Measurements from ENCODE around the gene PMS1. TPM values are rescaled to one million over a fixed set of nuclear protein-coding genes. Genes with fewer than 3 reads are reported as not detected.

The PMS1 gene
- total RNA-seq, 3 donors from 2014 or later (not counting 1 experiment from before 2014, with no cell fraction given), result 28.9 to 32.3 (median 29.1) TPM

- H3K27ac ChIP-seq (ENCODE audit: low read length), result no peak overlapping the region
- intact Hi-C loops (cut with micrococcal nuclease), result no loop called here
- H3K9me3 Mint-ChIP-seq, result no peaks in the 10 kb centered on the region
- peaks cover 9% of the 10 kb centered on the region for H3K36me3 Mint-ChIP-seq
- DNase-seq (no peak), ATAC-seq (no peak)
- H3K4me1 ChIP-seq (ENCODE audit: control insufficient read depth, insufficient read depth, low read length), result no peaks in the 10 kb centered on the region
- no peak overlapping the region for H3K4me3 Mint-ChIP-seq
- no peaks in the 10 kb centered on the region for H3K27me3 Mint-ChIP-seq (ENCODE audit: low read depth in 2 of 2)
- no peaks in the 10 kb centered on the region for H3K9me3 ChIP-seq (ENCODE audit: control insufficient read depth, insufficient read depth, low read length)
- WGBS (ENCODE audit: insufficient coverage), result 67% methylated on average over 1 of the region's 1 CpG
- H3K4me3 ChIP-seq (ENCODE audit: low read length), result no peak overlapping the region
- no peaks in the 10 kb centered on the region for H3K4me1 Mint-ChIP-seq
- H3K27ac Mint-ChIP-seq, result no peak overlapping the region
- H3K27me3 ChIP-seq (ENCODE audit: control insufficient read depth, insufficient read depth, low read length), result no peaks in the 10 kb centered on the region
- TF ChIP-seq, protein P1, sequence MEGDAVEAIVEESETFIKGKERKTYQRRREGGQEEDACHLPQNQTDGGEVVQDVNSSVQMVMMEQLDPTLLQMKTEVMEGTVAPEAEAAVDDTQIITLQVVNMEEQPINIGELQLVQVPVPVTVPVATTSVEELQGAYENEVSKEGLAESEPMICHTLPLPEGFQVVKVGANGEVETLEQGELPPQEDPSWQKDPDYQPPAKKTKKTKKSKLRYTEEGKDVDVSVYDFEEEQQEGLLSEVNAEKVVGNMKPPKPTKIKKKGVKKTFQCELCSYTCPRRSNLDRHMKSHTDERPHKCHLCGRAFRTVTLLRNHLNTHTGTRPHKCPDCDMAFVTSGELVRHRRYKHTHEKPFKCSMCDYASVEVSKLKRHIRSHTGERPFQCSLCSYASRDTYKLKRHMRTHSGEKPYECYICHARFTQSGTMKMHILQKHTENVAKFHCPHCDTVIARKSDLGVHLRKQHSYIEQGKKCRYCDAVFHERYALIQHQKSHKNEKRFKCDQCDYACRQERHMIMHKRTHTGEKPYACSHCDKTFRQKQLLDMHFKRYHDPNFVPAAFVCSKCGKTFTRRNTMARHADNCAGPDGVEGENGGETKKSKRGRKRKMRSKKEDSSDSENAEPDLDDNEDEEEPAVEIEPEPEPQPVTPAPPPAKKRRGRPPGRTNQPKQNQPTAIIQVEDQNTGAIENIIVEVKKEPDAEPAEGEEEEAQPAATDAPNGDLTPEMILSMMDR (IDR thresholded peaks at IDR 0.05), result no peak
- H3K36me3 ChIP-seq (ENCODE audit: control insufficient read depth, insufficient read depth, low read length), result peaks cover 17% of the 10 kb centered on the region
These were observed 81.6 kb downstream of the PMS1 start for GRCh38 chr2:189865826-189866225.

DNA sequence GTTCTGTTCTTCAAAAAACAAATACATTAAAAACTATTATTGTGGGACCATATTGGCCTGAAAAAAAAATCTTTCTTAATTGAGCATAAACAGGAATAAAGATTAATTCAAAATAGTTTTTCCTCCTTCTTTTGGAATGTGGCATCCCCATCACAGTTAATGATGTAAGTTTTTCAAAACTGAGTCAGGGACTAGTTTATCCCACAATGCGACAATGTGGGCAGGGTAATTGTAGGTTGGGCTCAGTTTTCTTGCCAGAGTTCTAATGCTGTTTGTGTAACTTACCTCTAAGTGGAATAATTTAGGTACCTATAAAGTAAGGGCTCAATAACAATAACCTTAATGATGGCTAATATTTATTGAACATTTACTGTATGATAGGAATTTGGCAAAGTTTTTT lies 82.0 kb downstream of the PMS1 start:
- H3K36me3 ChIP-seq (ENCODE audit: control insufficient read depth, insufficient read depth, low read length), result peaks cover 17% of the 10 kb centered on the region
- DNase-seq (no peak), ATAC-seq (no peak)
- no peaks in the 10 kb centered on the region for H3K4me1 ChIP-seq (ENCODE audit: control insufficient read depth, insufficient read depth, low read length)
- Mint-ChIP-seq H3K9me3 (no peaks in the 10 kb centered on the region), H3K27me3 (ENCODE audit: low read depth in 2 of 2) (no peaks in the 10 kb centered on the region), H3K36me3 (peaks cover 9% of the 10 kb centered on the region), H3K4me3 (no peak overlapping the region), H3K4me1 (no peaks in the 10 kb centered on the region), H3K27ac (no peak overlapping the region)
- no peaks in the 10 kb centered on the region for H3K9me3 ChIP-seq (ENCODE audit: control insufficient read depth, insufficient read depth, low read length)
- TF ChIP-seq, protein P1 (IDR thresholded peaks at IDR 0.05), result no peak
- intact Hi-C loops (cut with micrococcal nuclease), result no loop called here
- no peaks in the 10 kb centered on the region for H3K27me3 ChIP-seq (ENCODE audit: control insufficient read depth, insufficient read depth, low read length)
- no peak overlapping the region for H3K4me3 ChIP-seq (ENCODE audit: low read length)
- WGBS (ENCODE audit: insufficient coverage), result 91% methylated on average over 1 of the region's 1 CpG
- no peak overlapping the region for H3K27ac ChIP-seq (ENCODE audit: low read length)

- ATAC-seq, result no peak
- H3K4me1 Mint-ChIP-seq, result no peaks in the 10 kb centered on the region
- no peak overlapping the region for H3K4me3 ChIP-seq (ENCODE audit: low read length)
- TF ChIP-seq, protein P1 (IDR thresholded peaks at IDR 0.05), result no peak
- DNase-seq, result no peak
- no peaks in the 10 kb centered on the region for H3K9me3 Mint-ChIP-seq
- H3K27ac ChIP-seq (ENCODE audit: low read length), result no peak overlapping the region
- H3K36me3 ChIP-seq (ENCODE audit: control insufficient read depth, insufficient read depth, low read length), result peaks cover 12% of the 10 kb centered on the region
- no peaks in the 10 kb centered on the region for H3K36me3 Mint-ChIP-seq
- no peak overlapping the region for H3K4me3 Mint-ChIP-seq
- H3K27me3 ChIP-seq (ENCODE audit: control insufficient read depth, insufficient read depth, low read length), result no peaks in the 10 kb centered on the region
- H3K27me3 Mint-ChIP-seq (ENCODE audit: low read depth in 2 of 2), result no peaks in the 10 kb centered on the region
- no peaks in the 10 kb centered on the region for H3K4me1 ChIP-seq (ENCODE audit: control insufficient read depth, insufficient read depth, low read length)
- no peak overlapping the region for H3K27ac Mint-ChIP-seq
- intact Hi-C loops (cut with micrococcal nuclease), result no loop called here
- H3K9me3 ChIP-seq (ENCODE audit: control insufficient read depth, insufficient read depth, low read length), result no peaks in the 10 kb centered on the region
These were observed 84.6 kb downstream of the PMS1 start for GRCh38 chr2:189868896-189869295.

DNA sequence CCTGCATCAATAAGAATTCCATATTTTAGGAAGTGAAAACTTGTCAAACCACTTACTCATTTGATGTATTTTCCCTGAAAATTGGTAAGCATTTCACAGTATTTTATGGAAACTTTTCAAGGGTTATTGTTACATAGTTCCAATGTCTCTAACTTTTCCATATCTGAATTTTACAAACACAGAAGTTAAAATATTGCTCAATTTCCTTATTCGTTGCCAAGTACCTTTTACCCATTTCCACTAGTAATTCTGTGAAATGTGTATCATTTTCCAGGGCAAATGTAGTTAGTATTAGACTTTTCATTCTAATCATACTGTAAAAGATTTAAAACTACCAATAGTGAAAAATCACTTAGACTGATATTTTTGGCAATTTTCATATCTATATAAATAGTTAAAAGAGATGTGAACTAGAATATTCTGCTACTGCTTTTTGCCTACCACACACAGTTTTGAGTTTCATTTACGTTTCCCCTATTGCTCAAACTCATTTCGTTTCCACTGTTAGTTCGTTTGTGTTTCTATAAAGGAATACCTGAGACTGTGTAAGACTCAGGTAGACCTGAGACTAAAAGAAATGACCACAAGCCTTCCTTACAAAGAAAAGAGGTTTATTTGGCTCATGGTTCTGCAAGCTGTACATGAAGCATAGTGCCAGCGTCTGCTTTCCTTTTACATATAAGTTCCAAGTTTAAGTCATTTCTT lies 86.3 kb downstream of the PMS1 start:
- TF ChIP-seq, protein P1 (IDR thresholded peaks at IDR 0.05), result no peak
- H3K9me3 ChIP-seq (ENCODE audit: control insufficient read depth, insufficient read depth, low read length), result no peaks in the 10 kb centered on the region
- H3K36me3 Mint-ChIP-seq, result no peaks in the 10 kb centered on the region
- H3K4me3 ChIP-seq (ENCODE audit: low read length), result no peak overlapping the region
- H3K27ac Mint-ChIP-seq, result no peak overlapping the region
- DNase-seq (no peak), ATAC-seq (no peak)
- peaks cover 9% of the 10 kb centered on the region for H3K36me3 ChIP-seq (ENCODE audit: control insufficient read depth, insufficient read depth, low read length)
- H3K27me3 Mint-ChIP-seq (ENCODE audit: low read depth in 2 of 2), result no peaks in the 10 kb centered on the region
- intact Hi-C loops (cut with micrococcal nuclease), result no loop called here
- H3K4me1 Mint-ChIP-seq, result peaks cover 10 to 12% of the 10 kb centered on the region in 2 donors
- H3K27me3 ChIP-seq (ENCODE audit: control insufficient read depth, insufficient read depth, low read length), result no peaks in the 10 kb centered on the region
- WGBS (ENCODE audit: insufficient coverage), result 96% methylated on average over 4 of the region's 5 CpGs
- no peak overlapping the region for H3K4me3 Mint-ChIP-seq
- H3K4me1 ChIP-seq (ENCODE audit: control insufficient read depth, insufficient read depth, low read length), result no peaks in the 10 kb centered on the region
- H3K27ac ChIP-seq (ENCODE audit: low read length), result no peak overlapping the region
- peaks cover 2% of the 10 kb centered on the region in 2 donors for H3K9me3 Mint-ChIP-seq
